CD4-positive, alpha-beta T cell treated with Interleukin-6 for 4 hours (primary cell): ENCODE results near the gene CDK5RAP2.
"Not testable (repeated sequence)": the region's sequence is repeated elsewhere in the genome, so short reads cannot be mapped to it uniquely, and the experiment has no call there.

Experiments
- DNase-seq: peaks from one replicate; pipeline ENCODE4 v3.0.0-alpha.2; 2020; ENCODE audit warnings: mixed read lengths

CDK5RAP2 gene

DNA sequence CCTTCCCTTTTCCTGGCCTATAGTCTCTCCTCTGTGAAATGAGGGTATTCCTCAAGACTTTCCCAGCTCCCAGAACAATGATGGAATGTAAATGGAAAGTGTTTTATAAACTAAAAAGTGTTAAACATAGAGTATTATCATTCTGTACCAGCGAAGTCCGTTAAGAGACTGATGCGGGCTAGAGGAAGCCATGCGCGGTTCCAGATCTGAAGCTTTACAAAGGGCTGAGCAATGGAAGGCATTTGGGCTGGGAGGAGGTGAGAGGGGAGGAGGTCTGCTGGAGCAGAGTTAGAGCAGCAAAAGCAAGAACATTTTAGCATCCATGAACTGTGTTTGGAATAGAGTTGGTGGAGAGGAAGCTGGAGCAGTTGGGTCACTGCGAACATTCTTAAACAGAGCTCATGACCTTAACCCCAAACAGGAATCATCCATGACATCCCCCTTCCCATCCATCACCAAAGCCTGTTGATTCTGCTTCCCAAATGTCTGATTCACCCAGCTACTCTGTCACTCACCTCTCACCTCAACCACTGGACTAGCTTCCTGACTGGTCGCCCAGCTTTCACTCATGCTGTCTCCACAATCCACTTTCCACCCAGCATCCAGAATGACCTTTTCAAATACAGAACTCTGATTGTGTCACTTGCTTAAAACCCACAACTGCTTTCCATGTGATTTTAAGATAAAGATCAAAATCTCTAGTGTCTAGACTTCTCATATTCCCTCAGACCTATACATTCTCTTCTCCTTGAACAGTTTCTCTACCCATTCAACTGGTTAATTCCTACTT lies 37.1 kb downstream of the CDK5RAP2 start:
- no peak for DNase-seq

DNA sequence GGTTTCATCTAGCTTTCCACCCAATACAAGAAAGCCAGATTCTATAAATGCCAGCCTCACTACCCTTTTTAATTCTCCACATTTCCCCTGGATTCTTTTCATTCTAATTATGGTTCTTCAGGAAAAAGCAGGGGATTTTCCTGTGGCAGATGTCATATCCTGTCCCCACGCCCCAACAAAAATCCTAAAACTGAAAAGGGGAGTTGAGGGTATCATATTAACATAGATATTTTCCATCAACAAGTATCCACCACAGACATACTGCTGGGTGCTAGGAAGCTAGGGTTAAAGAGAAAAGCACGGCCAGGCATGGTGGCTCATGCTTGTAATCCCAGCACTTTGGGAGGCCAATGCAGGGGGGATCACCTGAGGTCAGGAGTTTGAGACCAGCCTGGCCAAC lies 38.0 kb downstream of the CDK5RAP2 start:
- no peak for DNase-seq

DNA sequence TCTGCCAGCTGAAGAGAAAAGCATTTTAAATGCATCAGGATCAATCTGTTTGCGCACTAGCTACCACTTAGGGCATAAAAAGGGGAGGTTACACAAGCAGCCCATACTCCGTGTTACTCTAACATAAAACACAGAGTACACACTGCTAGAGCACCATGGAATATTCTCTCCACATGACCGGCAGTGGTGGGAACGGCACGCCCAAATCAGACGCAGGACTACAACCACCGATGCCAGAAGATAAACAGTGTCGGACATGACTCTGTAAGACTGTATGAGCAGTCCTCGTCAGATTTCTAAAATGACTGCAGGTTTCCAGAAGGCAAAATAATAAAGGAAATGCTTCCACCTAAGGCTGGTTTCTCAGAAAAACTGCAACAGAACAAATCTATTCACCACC lies 40.0 kb downstream of the CDK5RAP2 start:
- DNase-seq, result no peak

DNA sequence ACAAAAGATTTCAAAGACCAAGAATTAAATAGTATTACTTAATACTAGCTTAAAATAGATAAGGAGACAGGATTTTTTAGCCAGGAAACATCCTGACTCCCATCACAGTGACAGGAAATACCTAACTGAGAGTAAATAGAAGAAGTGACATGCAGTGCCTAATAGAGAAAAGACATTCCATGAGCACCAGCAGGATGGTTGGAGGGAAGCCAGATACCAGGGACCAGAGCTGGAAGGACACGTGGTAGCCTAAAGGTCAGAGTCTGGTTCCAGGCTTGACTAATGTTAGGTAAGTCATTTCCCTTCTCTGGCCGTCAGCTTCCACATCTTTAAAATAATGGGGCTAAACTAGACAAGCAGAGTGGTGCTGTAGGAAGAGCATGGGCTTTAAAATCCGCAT lies 41.6 kb downstream of the CDK5RAP2 start:
- DNase-seq, result no peak

DNA sequence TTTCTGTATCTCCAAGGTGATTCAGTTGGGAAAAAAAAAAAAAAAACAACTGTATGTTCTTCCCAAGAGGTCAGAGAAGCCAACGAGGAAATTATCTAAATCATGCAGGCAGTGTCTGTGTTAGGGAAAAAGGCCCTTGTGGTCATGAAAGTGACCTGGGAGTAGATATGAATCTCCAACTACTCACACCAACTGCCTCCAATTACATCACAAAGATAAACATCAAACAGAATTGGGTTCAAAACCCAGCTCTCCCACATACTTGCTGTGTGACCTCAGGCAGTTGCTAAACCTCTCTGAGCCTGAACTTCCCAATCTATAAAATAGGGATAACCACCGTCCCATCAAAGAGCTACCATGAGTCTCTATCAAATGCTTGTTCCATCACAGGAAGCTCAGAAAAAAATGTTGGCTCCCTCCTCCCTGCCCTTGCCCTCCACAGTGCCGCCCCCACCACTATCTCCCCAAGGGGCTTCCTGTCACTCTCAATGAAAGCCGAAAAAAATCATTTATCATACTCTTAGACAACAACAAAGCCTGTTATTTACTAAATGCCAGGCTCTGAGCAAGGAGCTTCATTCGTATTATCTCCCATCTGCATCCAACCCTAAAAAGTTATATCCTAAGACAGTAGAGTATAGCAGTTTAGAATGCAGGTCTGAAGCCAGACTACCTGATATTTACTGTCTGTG lies 42.9 kb downstream of the CDK5RAP2 start:
- DNase-seq, result no peak

DNA sequence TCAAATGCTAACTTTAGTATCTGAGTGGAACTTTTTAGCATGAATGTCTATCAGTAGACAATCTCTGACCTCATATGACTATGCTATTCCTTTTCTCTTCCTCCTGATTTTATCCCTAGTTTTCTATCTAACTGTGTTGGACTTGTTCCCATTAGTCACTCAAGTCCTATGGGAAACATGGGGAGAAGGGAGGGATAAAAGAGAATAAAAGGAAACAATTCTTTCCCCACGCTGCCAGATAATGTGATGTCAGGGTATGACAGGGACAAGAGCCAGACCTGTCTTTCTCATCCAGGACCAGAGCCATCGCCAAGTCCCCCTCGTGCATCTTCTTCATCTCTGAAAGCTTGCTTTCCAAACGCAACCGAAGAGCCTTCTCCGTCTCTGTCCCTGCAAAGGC lies 43.9 kb downstream of the CDK5RAP2 start:
- DNase-seq, result no peak

DNA sequence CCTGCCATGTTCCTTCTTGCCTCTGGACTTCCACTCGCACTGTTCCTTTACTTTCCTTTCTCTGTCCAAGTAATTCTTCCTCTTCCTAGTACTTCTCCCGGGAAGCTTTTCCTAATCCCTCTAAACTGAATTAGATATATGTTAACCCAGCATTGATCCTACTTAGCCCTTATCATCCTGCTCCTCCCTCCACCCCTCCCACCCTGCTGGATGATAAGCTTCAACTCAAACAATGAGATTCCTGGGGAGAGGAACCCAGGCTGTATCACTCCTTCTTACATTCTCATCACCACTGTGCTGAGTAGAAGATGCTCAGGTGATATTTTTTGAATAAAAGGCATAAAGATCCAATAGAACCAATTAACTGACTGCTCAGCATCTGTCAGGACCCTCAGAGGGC lies 45.7 kb downstream of the CDK5RAP2 start:
- DNase-seq, result no peak

DNA sequence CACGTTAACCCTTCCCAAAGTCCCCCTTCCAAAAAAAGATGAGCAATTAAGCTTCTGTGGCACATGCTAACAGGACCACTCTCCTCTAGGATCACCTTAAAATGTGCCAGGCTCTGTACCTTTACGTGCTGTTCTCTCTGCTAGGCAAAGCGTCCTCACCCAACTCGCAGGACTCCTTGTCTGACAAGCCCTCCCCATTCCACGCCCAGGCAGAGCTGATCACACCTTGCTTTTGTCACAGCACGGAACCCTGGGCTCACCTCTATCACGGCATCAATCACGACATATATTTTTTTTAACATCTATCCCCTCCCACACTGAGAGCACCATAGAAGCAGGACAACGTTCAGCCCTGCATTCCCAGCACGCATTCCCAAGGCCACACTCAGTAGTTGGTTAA lies 47.1 kb downstream of the CDK5RAP2 start:
- no peak for DNase-seq

DNA sequence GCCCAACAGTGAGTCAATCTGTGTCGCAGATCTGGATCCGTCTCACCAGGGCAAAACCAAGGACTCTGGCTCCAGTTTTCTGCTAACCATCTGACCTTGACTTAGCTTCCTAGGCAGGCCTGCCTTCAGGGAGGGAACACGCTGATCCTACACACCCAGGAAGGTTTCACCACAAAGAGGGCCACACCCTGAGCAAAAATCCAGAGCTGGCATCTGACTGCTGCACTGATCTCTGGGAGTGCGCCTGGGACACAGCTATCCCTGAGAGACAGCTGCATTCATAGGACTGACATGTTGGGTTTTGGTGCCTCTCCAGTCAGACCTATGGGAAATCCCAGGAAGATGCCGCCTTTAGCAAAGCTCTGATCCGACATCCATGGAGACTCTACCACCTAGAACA lies 47.5 kb downstream of the CDK5RAP2 start:
- no peak for DNase-seq

DNA sequence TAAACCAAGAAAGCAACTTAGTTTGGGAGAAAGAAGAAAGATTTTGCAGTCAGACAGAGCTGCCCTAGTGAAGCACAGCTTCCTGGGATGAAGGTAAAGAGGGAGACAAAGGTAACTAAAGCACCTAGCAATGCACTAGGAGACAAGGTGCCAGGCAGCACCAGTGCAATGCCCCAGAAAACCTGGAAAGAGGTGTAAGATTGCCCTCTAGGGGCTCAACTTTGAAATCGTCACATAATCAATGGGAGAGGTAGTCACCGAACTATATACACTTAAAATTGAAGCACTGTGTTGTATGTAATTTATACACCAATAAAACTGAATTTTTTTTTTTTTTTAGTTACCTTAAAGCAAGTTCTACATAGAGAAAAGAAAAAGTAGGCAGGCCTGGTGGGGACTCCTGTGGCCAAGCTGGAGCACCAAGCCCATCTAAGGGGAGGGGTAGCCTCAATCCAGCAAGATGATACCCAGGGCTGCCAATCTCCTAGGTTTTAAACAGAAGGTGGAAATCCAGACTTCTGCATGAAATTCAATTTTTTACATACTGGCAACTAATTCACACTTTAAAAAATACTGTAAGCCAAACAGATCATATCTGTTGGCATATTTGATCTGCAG lies 48.2 kb downstream of the CDK5RAP2 start:
- no peak for DNase-seq

DNA sequence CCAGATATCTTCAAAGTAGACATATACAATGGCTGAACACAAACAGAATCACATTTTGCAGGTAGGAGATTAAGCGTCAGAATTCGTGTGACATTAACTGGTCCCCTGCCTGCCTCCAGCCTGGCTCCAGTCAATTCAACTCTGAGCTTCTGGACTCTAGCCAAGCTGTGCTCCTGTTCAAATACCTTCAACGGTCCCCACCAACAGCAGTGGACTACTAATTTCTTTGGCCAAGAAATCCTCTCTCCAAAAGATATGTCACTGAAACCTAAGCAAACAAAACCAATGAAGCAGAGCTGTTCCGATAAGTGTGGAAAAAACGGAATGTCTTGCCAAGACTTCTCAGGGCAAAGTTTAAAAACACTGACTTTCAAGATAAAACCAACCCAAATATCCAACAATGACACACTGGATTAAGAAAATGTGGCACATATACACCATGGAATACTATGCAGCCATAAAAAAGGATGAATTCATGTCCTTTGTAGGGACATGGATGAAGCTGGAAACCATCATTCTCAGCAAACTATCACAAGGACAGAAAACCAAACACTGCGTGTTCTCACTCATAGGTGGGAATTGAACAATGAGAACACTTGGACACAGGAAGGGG lies 49.6 kb downstream of the CDK5RAP2 start:
- DNase-seq, result not testable (repeated sequence)

DNA sequence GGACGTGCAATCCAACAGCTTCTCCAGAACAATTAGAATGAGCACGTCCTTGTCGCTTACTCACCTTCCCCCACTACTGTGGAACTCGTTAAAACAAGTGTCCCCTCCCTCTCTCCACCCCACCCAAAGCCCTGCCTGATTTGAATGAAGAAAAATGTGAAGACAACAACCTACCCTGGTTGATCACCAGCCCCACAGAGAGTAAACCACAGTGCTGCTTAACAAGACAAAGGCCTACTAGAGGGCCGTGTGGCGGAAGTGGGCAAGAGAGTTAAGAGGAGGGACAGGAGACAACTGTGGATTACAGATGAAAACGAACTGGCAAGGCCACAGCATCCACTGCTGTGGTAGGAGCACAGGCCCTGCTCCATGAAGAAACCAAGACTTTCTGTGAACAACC lies 51.1 kb downstream of the CDK5RAP2 start:
- DNase-seq, result no peak

DNA sequence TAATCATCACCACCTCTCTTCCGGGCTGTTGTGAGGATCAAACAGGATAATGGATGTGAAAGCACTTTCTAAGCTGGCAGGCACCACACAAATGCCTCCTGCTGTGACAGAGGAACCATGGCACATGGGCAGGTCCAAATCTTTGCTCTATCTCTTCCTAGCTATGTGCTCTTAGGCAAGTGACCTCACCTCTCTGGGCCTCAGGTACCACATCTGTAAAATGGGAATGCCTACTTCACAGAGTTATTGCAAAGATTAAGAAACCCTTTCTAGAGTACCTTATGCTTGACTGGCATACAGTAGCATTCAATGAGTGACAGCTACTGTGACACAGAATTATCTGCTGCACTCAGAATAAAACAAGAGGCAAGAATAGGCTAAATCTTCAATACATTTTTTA lies 51.6 kb downstream of the CDK5RAP2 start:
- no peak for DNase-seq

DNA sequence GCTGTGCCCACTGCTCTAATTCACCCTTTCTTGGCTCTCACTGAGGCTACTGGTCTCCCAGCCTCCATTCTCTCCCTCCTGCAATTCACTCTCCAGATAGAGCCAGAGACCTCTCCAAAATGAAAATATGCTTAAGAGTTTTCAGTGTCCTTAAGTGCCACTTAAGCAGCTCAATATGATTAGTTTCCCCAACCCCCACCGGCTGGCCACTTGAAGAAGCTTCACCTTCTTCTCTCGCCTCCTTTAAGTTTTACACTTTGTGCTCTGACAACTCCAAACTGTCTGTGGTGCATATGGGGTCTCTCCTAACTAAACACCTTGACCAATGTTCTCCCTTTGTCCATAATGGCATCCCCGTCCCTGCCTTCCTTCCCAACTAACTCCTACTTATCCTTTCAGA lies 53.4 kb downstream of the CDK5RAP2 start:
- no peak for DNase-seq

DNA sequence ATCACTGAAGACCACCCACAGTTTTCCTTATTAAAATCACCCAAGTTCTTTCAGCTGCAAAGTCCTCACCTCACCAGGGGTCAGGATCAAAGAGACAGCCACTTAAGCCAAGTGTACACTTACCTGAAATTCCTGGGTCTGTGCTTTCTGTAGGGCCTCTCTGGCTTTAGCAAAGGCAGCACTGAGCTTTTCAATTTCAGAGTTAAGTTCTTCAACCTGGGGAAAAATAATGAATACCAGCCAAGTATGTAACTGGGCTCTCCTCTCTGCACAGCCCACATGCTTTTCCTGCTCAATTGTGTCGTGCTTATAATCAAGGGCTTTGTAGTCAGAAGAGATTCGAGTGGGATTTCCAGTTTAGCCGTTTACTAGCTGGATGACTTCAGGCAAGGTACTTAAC lies 55.1 kb downstream of the CDK5RAP2 start:
- no peak for DNase-seq

DNA sequence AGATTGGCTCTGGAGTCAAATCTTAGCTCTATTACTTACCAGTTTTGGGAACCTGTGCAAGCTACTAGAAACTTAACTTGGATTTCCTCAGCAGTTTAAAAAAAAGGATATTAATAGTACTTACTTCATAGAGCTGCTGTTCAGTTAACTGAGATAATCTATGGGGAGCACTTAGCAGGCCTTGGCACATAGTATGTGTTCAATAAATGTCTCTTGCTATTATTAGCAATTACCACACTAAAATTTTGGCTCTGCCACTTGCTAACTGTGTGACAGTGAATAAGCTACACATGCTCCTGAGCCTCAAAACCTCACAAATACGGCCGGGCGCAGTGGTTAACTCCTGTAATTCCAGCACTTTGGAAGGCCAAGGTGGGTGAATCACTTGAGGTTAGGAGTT lies 55.9 kb downstream of the CDK5RAP2 start:
- DNase-seq, result no peak

DNA sequence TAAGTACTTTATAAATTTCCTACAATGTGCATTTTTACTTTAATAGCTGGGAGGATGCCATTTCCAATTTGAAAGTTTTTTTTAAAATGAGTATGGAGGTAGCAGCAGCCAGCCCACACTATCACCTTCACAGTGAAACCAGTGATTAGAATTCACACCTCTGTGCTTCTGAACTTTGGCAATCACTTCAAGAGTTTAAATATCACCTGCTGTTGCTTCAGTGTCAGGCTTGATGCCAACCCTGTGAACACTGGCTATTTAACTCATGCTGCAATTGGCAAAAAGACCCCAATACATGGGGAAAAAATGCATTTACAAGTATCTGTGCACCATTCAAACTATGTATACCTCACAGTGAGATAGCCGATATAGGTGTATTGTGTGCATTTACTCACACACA lies 57.4 kb downstream of the CDK5RAP2 start:
- DNase-seq, result no peak

DNA sequence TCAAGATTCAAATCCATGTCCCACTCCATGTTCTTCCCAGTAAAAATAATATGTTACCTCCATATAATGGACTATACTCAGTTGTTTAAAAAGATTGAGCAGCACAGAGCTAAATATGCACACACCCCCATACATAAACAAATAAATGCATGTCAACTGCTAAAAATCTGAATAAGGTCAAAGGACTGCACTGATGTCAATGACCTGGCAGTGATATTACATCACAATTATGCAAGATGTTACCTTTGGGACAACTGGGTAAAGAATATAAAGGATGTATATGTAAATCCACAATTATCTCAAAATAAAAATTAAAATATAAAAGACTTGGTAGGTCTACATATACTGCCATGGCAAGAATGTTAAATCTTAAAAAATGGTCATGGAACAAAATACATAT lies 57.9 kb downstream of the CDK5RAP2 start:
- DNase-seq, result no peak

DNA sequence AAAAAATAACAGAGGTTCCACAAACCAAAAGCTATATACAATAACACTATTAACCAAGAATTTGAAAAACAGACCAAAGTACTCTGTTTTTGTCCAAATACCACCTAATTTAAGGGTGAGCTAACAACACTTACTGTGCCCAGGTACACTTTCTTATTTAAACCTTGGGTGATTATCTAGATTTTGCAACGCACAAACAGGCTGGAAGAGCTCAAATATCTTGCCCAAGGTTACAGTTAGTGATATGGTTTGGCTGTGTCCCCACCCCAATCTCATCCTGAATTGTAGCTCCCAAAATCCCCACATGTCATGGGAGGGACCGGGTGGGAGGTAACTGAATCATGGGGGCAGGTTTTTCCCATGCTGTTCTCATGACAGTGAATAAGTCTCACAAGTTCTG lies 58.9 kb downstream of the CDK5RAP2 start:
- DNase-seq, result no peak

DNA sequence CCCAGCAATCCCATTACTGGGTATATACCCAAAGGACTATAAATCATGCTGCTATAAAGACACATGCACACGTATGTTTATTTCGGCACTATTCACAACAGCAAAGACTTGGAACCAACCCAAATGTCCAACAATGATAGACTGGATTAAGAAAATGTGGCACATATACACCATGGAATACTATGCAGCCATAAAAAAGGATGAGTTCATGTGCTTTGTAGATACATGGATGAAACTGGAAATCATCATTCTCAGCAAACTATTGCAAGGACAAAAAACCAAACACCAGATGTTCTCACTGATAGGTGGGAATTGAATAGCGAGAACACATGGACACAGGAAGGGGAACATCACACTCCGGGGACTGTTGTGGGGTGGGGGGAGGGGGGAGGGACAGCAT lies 64.0 kb downstream of the CDK5RAP2 start:
- not testable (repeated sequence) for DNase-seq

DNA sequence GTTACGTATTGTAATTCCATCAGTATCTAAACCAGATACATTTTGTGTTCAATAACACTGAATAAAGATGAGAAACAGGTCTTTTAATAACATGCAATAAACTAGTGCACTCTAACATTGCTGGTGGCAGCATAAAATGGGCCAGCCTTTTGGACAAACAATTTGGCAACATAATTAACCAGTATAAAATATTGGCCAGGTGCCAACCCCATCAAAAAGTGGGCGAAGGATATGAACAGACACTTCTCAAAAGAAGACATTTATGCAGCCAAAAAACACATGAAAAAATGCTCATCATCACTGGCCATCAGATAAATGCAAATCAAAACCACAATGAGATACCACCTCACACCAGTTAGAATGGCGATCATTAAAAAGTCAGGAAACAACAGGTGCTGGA lies 64.5 kb downstream of the CDK5RAP2 start:
- DNase-seq, result not testable (repeated sequence)

DNA sequence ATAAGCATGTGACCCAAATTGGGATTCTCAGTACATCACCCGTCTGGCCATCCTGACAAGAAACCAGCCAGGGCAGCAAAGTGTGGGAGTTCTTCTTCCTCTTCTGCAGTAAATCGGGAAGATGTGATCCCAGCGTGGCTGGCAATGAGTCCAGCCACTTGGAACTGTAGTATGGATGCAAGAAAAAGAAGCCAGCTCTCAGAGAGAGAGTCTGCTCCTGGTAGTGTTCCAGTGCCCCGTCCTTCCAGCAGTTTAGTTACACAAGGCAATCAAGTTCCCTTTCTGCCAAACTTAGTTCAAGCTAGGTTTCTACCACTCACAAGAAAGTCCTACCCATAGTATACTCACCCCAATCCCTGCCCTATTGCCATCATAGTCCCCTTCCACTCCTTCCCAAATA lies 65.6 kb downstream of the CDK5RAP2 start:
- no peak for DNase-seq

DNA sequence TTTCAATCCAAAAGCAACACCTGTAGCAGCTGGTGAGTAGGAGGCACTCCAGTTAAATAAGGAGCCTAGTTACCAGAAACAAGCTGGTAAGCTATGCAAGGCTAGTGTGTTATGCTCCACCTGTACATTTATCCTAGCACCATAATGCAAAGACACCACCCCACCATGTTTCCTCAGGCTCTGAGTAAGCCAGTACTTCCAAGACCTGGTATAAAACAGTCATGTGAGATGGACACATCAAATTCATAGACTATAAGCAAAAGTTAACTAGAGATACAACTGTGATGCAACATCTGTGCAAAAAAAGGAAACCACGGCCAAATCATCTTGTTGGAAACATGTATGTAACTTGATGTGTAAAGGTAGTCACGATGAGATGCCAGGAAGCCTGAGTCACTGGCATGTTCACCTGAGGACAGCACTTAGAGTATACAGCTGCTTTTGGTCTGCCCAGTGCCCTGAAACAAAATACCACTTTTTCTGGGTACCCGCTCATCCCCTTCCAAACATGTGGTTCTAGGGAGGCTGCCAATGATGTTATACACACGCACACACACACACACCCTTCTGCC lies 66.1 kb downstream of the CDK5RAP2 start:
- DNase-seq, result no peak
